Panc1 (cell line): ENCODE measurements around the gene ANTXR1. TPM values are rescaled to one million over a fixed set of nuclear protein-coding genes. Genes with fewer than 3 reads are reported as not detected.

ENCODE experiments used
- ATAC-seq: fragments of 200-7000 bp; cut with Tn5 transposase; 2 replicates; pipeline ENCODE4 v1.9.1; 2020; ENCODE audit warnings: mild to moderate bottlenecking, moderate library complexity
- BruUV-seq: library from RNA; stranded (reverse); fragments of 400-500 nt; replicated peaks from 2 replicates; lab custom pipeline; 2021; lab: Mats Ljungman, UMichigan
- CTCF ChIA-PET: fragments of 300-600 bp; sonication (Branson Sonifier 250); formaldehyde crosslinking; loops from one replicate; lab custom pipeline; 2022; ENCODE audit warnings: antibody characterized with exemption; lab: Charles Lee
- POLR2A ChIA-PET: fragments of 300-600 bp; sonication (Branson Sonifier 250); formaldehyde crosslinking; loops from one replicate; lab custom pipeline; 2022; ENCODE audit warnings: antibody characterized with exemption; lab: Charles Lee
- DNase-seq: peaks from one replicate; pipeline ENCODE4 v3.0.0-alpha.2; 2010; ENCODE audit warnings: low read depth, low spot score
- H3K27ac ChIP-seq: 2 replicates; pipeline ENCODE4 v1.5.1; 2011; ENCODE audit warnings: mild to moderate bottlenecking, low read length, inconsistent platforms
- H3K27me3 ChIP-seq: fragments of 200-500 bp; sonication (Bioruptor generic); 2 replicates; pipeline ENCODE4 v1.6.0; 2014; ENCODE audit warnings: low read length, inconsistent platforms; ENCODE audit not compliant: control insufficient read depth, insufficient read depth
- H3K36me3 ChIP-seq: fragments of 200-500 bp; sonication (Bioruptor generic); 2 replicates; pipeline ENCODE4 v1.5.1; 2014; ENCODE audit warnings: inconsistent platforms, mild to moderate bottlenecking, low read length, moderate library complexity; ENCODE audit not compliant: control insufficient read depth, insufficient read depth
- H3K4me1 ChIP-seq: 2 replicates; pipeline ENCODE4 v1.5.1; 2011; ENCODE audit warnings: inconsistent platforms, mild to moderate bottlenecking, low read length, moderate library complexity; ENCODE audit not compliant: control insufficient read depth, insufficient read depth
- H3K4me3 ChIP-seq, 2 experiments: 2 replicates each; pipeline ENCODE4 v1.5.1; 2011 to 2012; ENCODE audit warnings: low read depth in 2 of 2, low read length in 2 of 2, mild to moderate bottlenecking in 2 of 2, inconsistent platforms in 1 of 2, moderate library complexity in 1 of 2
- H3K9me3 ChIP-seq: fragments of 200-500 bp; sonication (Bioruptor generic); 2 replicates; pipeline ENCODE4 v1.5.1; 2014; ENCODE audit warnings: low read depth, mild to moderate bottlenecking, inconsistent platforms, low read length, moderate library complexity; ENCODE audit not compliant: control insufficient read depth, insufficient read depth
- CTCF ChIP-seq: fragments of 450-650 bp; IDR thresholded peaks from 2 replicates; pipeline ENCODE4 v1.5.1; 2017; ENCODE audit warnings: mild to moderate bottlenecking
- POLR2AphosphoS5 ChIP-seq: IDR thresholded peaks from 2 replicates; pipeline ENCODE4 v1.6.1; 2012; ENCODE audit warnings: mild to moderate bottlenecking, low read depth, low read length, moderate library complexity
- REST ChIP-seq, 2 experiments: IDR thresholded peaks; 2 replicates each; pipeline ENCODE4 v1.6.1; 2011 to 2012; ENCODE audit warnings: low read depth in 2 of 2, control low read depth in 1 of 2, low read length in 1 of 2, mild to moderate bottlenecking in 1 of 2, moderate library complexity in 1 of 2; ENCODE audit not compliant: insufficient read depth in 1 of 2
- SIN3A ChIP-seq: IDR thresholded peaks from 2 replicates; pipeline ENCODE4 v1.6.1; 2012; ENCODE audit warnings: low read depth, mild to moderate bottlenecking, low read length, moderate library complexity, borderline replicate concordance; ENCODE audit not compliant: insufficient read depth
- TCF7L2 ChIP-seq: IDR thresholded peaks from 2 replicates; pipeline ENCODE4 v1.6.1; 2011; ENCODE audit warnings: mild to moderate bottlenecking, low read depth, low read length, inconsistent platforms
- in situ Hi-C: cut with HindIII; loops from 2 replicates; pipeline ENCODE4 v1.10.0; 2016; ENCODE audit warnings: low sequenced_read_pairs, low pct_unique_long_range_greater_than_20kb
- intact Hi-C: fragments of 100-400 bp; cut with micrococcal nuclease; formaldehyde crosslinking; loops from one replicate; pipeline ENCODE4 v1.10.0; 2022; ENCODE audit not compliant: unreplicated experiment
- total RNA-seq: library from RNA; stranded (reverse); gene quantifications from one replicate; pipeline ENCODE4 v1.2.1, GENCODE V29; 2021; ENCODE audit not compliant: unreplicated experiment

The ANTXR1 gene
- total RNA-seq, 1 experiment from 2014 or later, result 132 TPM

- Histone ChIP-seq H3K9me3 (no peaks in the 10 kb centered on the region), H3K27ac (no peak overlapping the region), H3K4me1 (no peaks in the 10 kb centered on the region), H3K4me3 (no peak overlapping the region), H3K27me3 (no peaks in the 10 kb centered on the region), H3K36me3 (no peaks in the 10 kb centered on the region)
- CTCF ChIA-PET, result no interaction called here
- ATAC-seq (no peak), DNase-seq (no peak)
- intact Hi-C loops, result no loop called here
- in situ Hi-C loops, result no loop called here
- BruUV-seq, result no TSS peak
- POLR2A ChIA-PET, result no interaction called here
- TF ChIP-seq REST (IDR thresholded peaks at IDR 0.05; ENCODE audit: insufficient read depth in 1 of 2, low read depth in 2 of 2, low read length in 1 of 2), result no peak
- TF ChIP-seq POLR2AphosphoS5, result no peak
- no peak for TF ChIP-seq CTCF
- no peak for TF ChIP-seq SIN3A
- TF ChIP-seq TCF7L2, result no peak
These were observed 41.5 kb downstream of the ANTXR1 start for GRCh38 chr2:69054431-69054830.

DNA sequence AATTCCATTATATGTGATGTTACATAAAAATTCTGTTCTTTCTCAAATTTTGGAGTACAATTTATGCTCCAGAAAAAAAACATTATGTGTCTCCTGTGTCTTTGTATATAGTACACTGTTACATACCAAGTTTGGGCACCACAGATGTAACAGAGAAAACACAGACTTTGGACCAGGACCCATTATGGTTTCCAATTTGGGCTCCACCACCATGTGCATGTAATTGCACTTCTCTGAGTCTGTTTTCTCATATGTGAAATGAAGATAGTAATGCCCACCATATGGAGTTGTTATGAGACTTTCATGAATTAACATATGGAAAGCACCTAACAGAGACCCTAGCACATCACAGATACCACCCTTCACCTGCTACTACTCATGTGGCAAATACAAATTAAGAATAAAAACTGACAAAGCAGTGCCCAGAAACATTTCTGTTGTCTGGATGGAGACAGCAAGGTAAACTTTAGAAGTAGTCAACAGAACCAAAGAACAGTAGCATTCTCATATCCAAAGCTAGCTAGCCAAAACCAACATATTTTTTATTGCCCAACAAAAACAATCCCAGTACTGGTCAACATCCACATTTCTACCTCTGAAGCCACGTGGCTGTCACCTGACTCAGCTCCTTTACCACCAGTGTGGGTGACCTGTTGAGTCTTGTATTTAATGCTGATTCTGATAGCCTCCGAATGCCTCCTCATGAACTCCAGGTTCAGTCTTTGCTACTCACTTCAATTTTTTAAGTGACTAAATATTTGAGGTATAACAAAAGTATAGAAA, 42.9 kb downstream of the ANTXR1 start:
- ChIA-PET CTCF (no interaction called here), POLR2A (no interaction called here)
- no peak overlapping the region for H3K4me3 ChIP-seq
- no peaks in the 10 kb centered on the region for H3K9me3 ChIP-seq
- intact Hi-C loops, result no loop called here
- peaks cover 3% of the 10 kb centered on the region; the same call in 1 of the 2 replicates for H3K4me1 ChIP-seq
- no peak for DNase-seq
- BruUV-seq, result no TSS peak
- ATAC-seq, result no peak
- H3K27me3 ChIP-seq, result no peaks in the 10 kb centered on the region
- TF ChIP-seq CTCF, result no peak
- no peak for TF ChIP-seq POLR2AphosphoS5
- TF ChIP-seq TCF7L2, result no peak
- no peak for TF ChIP-seq REST (IDR thresholded peaks at IDR 0.05; ENCODE audit: insufficient read depth in 1 of 2, low read depth in 2 of 2, low read length in 1 of 2)
- TF ChIP-seq SIN3A, result no peak
- no peaks in the 10 kb centered on the region for H3K36me3 ChIP-seq
- in situ Hi-C loops, result no loop called here
- no peak overlapping the region for H3K27ac ChIP-seq
